Astrocyte (in vitro differentiated cells and primary cell): ENCODE results near the gene ZCCHC8. TPM values are rescaled to one million over a fixed set of nuclear protein-coding genes. Genes with fewer than 3 reads are reported as not detected.

Experiments
- DNase-seq: peaks from one replicate; pipeline ENCODE4 v3.0.0-alpha.2; 2010; ENCODE audit warnings: low read depth
- FAIRE-seq: peaks from 2 replicates; lab custom pipeline; 2011; peaks lifted over from hg19 to GRCh38; lab: Jason Lieb, UNC
- H2AFZ ChIP-seq: 2 replicates; pipeline ENCODE4 v1.6.0; 2012; ENCODE audit warnings: low read depth, low read length, inconsistent platforms
- H3K27ac ChIP-seq: 2 replicates; pipeline ENCODE4 v1.5.1; 2011; ENCODE audit warnings: low read depth, low read length, inconsistent platforms
- H3K27me3 ChIP-seq: 2 replicates; pipeline ENCODE4 v1.6.0; 2011; ENCODE audit warnings: low read length, inconsistent platforms; ENCODE audit not compliant: insufficient read depth
- H3K36me3 ChIP-seq: 2 replicates; pipeline ENCODE4 v1.5.1; 2011; ENCODE audit warnings: low read length, inconsistent platforms; ENCODE audit not compliant: insufficient read depth
- H3K4me1 ChIP-seq: 2 replicates; pipeline ENCODE4 v1.5.1; 2011; ENCODE audit warnings: low read length, inconsistent platforms; ENCODE audit not compliant: insufficient read depth
- H3K4me2 ChIP-seq: 2 replicates; pipeline ENCODE4 v1.6.0; 2012; ENCODE audit warnings: low read length, inconsistent platforms
- H3K4me3 ChIP-seq: 2 replicates; pipeline ENCODE4 v1.5.1; 2011; ENCODE audit warnings: low read depth, mild to moderate bottlenecking, low read length, inconsistent platforms; ENCODE audit not compliant: insufficient read depth
- H3K79me2 ChIP-seq: 2 replicates; pipeline ENCODE4 v1.6.0; 2012; ENCODE audit warnings: mild to moderate bottlenecking, low read length, inconsistent platforms; ENCODE audit not compliant: insufficient read depth
- H3K9ac ChIP-seq: 2 replicates; pipeline ENCODE4 v1.6.0; 2012; ENCODE audit warnings: mild to moderate bottlenecking, low read length, inconsistent platforms
- H3K9me3 ChIP-seq: 2 replicates; pipeline ENCODE4 v1.5.1; 2012; ENCODE audit warnings: low read depth, mild to moderate bottlenecking, low read length, inconsistent platforms; ENCODE audit not compliant: insufficient read depth
- H4K20me1 ChIP-seq: 2 replicates; pipeline ENCODE4 v1.6.0; 2012; ENCODE audit warnings: low read length, inconsistent platforms; ENCODE audit not compliant: insufficient read depth
- H3K27ac Mint-ChIP-seq: one replicate; pipeline ENCODE4 v1.8.0; 2021; ENCODE audit warnings: mild to moderate bottlenecking, mixed read lengths; ENCODE audit not compliant: unreplicated experiment
- H3K27me3 Mint-ChIP-seq: one replicate; pipeline ENCODE4 v1.8.0; 2021; ENCODE audit warnings: low read depth, mixed read lengths; ENCODE audit not compliant: unreplicated experiment
- H3K36me3 Mint-ChIP-seq: one replicate; pipeline ENCODE4 v1.8.0; 2021; ENCODE audit warnings: low read depth, mixed read lengths; ENCODE audit not compliant: unreplicated experiment
- H3K4me1 Mint-ChIP-seq: one replicate; pipeline ENCODE4 v1.8.0; 2021; ENCODE audit warnings: low read depth, mixed read lengths; ENCODE audit not compliant: unreplicated experiment
- H3K4me3 Mint-ChIP-seq: one replicate; pipeline ENCODE4 v1.8.0; 2021; ENCODE audit warnings: mild to moderate bottlenecking, moderate library complexity, mixed read lengths; ENCODE audit not compliant: unreplicated experiment
- H3K9me3 Mint-ChIP-seq: one replicate; pipeline ENCODE4 v1.8.0; 2021; ENCODE audit warnings: mild to moderate bottlenecking, mixed read lengths; ENCODE audit not compliant: unreplicated experiment
- CTCF ChIP-seq: IDR thresholded peaks from 2 replicates; pipeline ENCODE4 v1.5.1; 2011; ENCODE audit warnings: low read depth, mild to moderate bottlenecking, inconsistent platforms, low read length, moderate library complexity; ENCODE audit not compliant: insufficient read depth
- EZH2 ChIP-seq: IDR thresholded peaks from 2 replicates; pipeline ENCODE4 v1.6.1; 2012; ENCODE audit warnings: mild to moderate bottlenecking, low read length, inconsistent platforms; ENCODE audit not compliant: insufficient read depth
- total RNA-seq: library from RNA; stranded (reverse); gene quantifications from 2 replicates; pipeline ENCODE4 v1.2.1, GENCODE V29; 2021

The ZCCHC8 gene
- total RNA-seq, 1 donor from 2014 or later = 25.3 TPM

GRCh38 chr12:122457627-122458026 lies 43.1 kb downstream of the ZCCHC8 start:
- Histone ChIP-seq H3K79me2 (no peaks in the 10 kb centered on the region), H3K27ac (no peak overlapping the region), H3K9ac (no peak overlapping the region), H3K27me3 (no peaks in the 10 kb centered on the region), H3K4me1 (no peaks in the 10 kb centered on the region), H3K4me3 (no peak overlapping the region), H3K36me3 (no peaks in the 10 kb centered on the region), H4K20me1 (no peaks in the 10 kb centered on the region), H3K4me2 (no peak overlapping the region), H3K9me3 (no peaks in the 10 kb centered on the region), H2AFZ (no peak overlapping the region)
- H3K4me3 Mint-ChIP-seq = no peak overlapping the region
- peaks cover 2% of the 10 kb centered on the region for H3K36me3 Mint-ChIP-seq
- TF ChIP-seq EZH2 (no peak), CTCF (no peak)
- no peaks in the 10 kb centered on the region for H3K27me3 Mint-ChIP-seq
- DNase-seq (no peak), FAIRE-seq (no peak)
- H3K9me3 Mint-ChIP-seq = no peaks in the 10 kb centered on the region
- no peak overlapping the region for H3K27ac Mint-ChIP-seq
- H3K4me1 Mint-ChIP-seq = peaks cover 5% of the 10 kb centered on the region

- Mint-ChIP-seq H3K4me1 (peaks cover 5% of the 10 kb centered on the region), H3K27me3 (no peaks in the 10 kb centered on the region), H3K36me3 (peaks cover 2% of the 10 kb centered on the region), H3K4me3 (no peak overlapping the region), H3K9me3 (no peaks in the 10 kb centered on the region), H3K27ac (no peak overlapping the region)
- Histone ChIP-seq H3K36me3 (no peaks in the 10 kb centered on the region), H3K4me1 (no peaks in the 10 kb centered on the region), H3K9ac (no peak overlapping the region), H3K27me3 (no peaks in the 10 kb centered on the region), H3K4me3 (no peak overlapping the region), H3K4me2 (no peak overlapping the region), H4K20me1 (no peaks in the 10 kb centered on the region), H2AFZ (no peak overlapping the region), H3K79me2 (no peaks in the 10 kb centered on the region), H3K27ac (no peak overlapping the region), H3K9me3 (no peaks in the 10 kb centered on the region)
- DNase-seq (no peak), FAIRE-seq (no peak)
- no peak for TF ChIP-seq CTCF
- no peak for TF ChIP-seq EZH2
These were observed 46.0 kb downstream of the ZCCHC8 start for GRCh38 chr12:122454739-122455138.

GRCh38 chr12:122454250-122454721 lies 46.4 kb downstream of the ZCCHC8 start:
- H2AFZ ChIP-seq = no peak overlapping the region
- no peak overlapping the region for H3K27ac Mint-ChIP-seq
- TF ChIP-seq EZH2 (no peak), CTCF (no peak)
- peaks cover 2% of the 10 kb centered on the region for H3K36me3 Mint-ChIP-seq
- no peaks in the 10 kb centered on the region for H3K4me1 ChIP-seq
- DNase-seq (no peak), FAIRE-seq (no peak)
- no peaks in the 10 kb centered on the region for H3K9me3 ChIP-seq
- no peaks in the 10 kb centered on the region for H3K9me3 Mint-ChIP-seq
- no peaks in the 10 kb centered on the region for H3K36me3 ChIP-seq
- no peaks in the 10 kb centered on the region for H4K20me1 ChIP-seq
- no peaks in the 10 kb centered on the region for H3K27me3 Mint-ChIP-seq
- H3K9ac ChIP-seq = no peak overlapping the region
- no peak overlapping the region for H3K4me3 ChIP-seq
- H3K4me1 Mint-ChIP-seq = peaks cover 5% of the 10 kb centered on the region
- no peak overlapping the region for H3K4me2 ChIP-seq
- no peak overlapping the region for H3K27ac ChIP-seq
- H3K4me3 Mint-ChIP-seq = no peak overlapping the region
- no peaks in the 10 kb centered on the region for H3K27me3 ChIP-seq
- no peaks in the 10 kb centered on the region for H3K79me2 ChIP-seq
